Activated naive CD4-positive, alpha-beta T cell treated with anti-CD3 and anti-CD28 coated beads, Interleukin-2, amount 50 U/mL, for 16 hours (primary cell): Measurements from ENCODE around the gene PRR22.
"Not testable (repeated sequence)": the region's sequence is repeated elsewhere in the genome, so short reads cannot be mapped to it uniquely, and the experiment has no call there.

Experiments
- DNase-seq: peaks from one replicate; pipeline ENCODE4 v3.0.0-alpha.2; 2020

The PRR22 gene

GRCh38 chr19:5790559-5791520 is 6.3 kb upstream of the PRR22 start, which contains the start of gene DUS3L:
DUS3L (minus strand) TSS chr19:5791163; CDS start chr19:5791141, 22 bp downstream.
- peak; percentile 95 for DNase-seq

DNA sequence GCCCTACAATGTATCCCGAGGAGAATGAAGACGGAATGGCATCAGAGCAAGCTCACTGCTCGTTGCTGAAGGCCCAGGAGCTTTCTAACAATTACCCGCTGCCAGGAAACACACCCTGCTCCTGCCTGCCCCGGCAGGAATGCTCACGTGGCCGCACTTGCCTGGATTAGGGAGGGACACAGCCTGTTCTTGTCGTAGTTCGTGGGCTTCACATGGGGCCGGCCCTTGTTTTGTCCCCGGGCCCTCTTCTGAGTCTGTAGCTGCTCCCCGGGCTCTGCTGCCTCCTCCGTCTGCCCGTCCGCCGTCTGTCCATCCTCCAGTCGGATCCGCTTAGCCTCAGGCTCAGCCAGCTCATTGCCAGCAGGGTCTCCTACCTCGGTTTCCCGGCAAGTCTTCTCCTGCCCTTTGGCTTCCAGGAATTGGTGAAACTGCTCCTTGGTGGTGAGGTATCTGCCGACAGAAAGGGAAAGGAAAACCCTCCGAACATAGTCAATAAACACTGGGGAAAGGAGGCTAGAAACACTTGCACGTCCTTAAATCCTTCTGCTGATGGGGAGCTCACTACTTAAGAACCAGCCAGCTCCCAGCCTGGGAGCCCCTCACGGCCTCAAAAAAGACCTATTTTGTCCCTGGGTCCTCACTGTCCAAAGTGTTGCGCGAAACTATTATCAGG is 5.5 kb upstream of the PRR22 start:
- DNase-seq = no peak

DNA sequence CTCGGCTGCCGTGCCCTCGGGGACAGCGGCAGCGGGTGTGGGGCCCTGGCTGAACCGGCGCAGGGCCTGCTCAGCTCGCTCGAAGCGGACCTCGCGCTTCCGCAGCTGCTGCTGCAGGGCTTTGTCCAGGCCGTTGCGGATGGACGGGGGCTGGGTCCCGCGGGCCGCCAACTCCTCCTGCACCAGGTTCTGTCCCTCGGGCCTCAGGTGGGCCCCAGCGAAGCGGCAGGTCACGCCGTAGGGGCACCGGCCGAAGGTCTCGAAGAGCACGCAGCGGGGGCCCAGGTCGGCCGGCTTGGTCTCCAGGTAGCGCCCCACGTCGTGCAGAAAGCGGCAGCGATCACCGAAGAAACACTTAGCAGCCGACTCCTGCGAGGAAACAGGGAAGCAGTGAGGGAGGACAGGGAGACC is 4.8 kb upstream of the PRR22 start:
- no peak for DNase-seq

- DNase-seq = no peak
Measured at GRCh38 chr19:5788422-5788821, 3.9 kb upstream of the PRR22 start.

- DNase-seq = no peak
Measured at GRCh38 chr19:5787409-5788182, 3.0 kb upstream of the PRR22 start.

DNA sequence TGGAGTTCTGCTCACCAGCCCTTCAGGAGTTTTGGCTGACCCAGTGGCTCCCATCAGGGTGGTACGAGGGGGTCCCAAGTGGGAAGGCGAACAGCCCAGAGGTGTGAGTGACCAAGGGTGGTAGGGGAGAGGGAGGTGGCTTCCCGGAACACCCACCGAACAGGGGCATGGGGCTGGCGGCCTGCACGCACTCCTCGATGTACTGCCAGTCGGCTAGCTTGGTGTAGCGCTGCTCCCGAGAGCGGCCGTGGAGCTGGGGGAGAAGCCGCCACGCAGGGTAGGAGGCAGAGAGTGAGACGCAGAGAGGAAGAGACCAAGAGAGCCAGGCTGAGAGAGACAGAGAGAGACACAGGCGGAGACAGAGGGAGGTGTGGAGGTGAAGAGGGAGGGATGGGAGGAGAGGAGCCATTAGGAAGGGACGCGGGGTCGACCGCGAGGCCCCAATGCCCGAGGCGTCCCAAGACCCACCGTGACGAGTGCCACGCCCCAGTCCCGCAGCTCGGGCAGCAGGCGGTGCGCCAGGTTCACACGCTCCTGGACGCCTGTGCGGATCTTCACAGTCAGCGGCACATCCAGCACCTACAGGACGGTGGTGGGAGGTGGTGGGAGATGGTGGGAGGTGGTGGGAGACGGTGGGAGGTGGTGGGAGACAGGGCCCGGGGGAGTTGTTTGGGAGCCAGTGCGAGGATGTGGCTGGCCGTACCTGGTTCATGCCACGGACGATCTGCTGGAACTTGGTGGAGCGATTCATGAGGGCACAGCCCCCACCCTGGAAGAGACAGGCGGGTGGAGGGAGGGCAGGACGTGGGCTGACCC is 2.3 kb upstream of the PRR22 start:
- DNase-seq = no peak

DNA sequence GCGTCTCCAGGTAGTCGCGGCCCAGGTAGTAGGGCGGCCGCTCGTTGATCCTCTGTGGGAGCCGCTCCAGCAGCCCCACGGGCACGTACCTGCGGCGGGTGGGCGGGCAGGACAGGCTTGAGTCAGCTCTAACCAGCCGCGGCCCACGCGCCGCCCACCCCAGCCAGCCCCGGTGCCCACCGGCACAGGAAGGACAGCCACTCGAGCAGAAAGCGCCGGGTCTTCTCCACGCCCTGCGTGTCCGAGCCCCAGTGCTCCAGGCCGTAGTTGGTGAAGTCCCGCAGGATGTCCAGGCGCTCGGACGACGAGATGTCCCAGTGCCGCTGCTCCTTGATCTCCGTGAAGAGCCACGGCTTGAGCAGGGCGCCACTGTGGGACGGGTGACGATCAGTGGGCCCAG is 877 bp upstream of the PRR22 start:
- no peak for DNase-seq

DNA sequence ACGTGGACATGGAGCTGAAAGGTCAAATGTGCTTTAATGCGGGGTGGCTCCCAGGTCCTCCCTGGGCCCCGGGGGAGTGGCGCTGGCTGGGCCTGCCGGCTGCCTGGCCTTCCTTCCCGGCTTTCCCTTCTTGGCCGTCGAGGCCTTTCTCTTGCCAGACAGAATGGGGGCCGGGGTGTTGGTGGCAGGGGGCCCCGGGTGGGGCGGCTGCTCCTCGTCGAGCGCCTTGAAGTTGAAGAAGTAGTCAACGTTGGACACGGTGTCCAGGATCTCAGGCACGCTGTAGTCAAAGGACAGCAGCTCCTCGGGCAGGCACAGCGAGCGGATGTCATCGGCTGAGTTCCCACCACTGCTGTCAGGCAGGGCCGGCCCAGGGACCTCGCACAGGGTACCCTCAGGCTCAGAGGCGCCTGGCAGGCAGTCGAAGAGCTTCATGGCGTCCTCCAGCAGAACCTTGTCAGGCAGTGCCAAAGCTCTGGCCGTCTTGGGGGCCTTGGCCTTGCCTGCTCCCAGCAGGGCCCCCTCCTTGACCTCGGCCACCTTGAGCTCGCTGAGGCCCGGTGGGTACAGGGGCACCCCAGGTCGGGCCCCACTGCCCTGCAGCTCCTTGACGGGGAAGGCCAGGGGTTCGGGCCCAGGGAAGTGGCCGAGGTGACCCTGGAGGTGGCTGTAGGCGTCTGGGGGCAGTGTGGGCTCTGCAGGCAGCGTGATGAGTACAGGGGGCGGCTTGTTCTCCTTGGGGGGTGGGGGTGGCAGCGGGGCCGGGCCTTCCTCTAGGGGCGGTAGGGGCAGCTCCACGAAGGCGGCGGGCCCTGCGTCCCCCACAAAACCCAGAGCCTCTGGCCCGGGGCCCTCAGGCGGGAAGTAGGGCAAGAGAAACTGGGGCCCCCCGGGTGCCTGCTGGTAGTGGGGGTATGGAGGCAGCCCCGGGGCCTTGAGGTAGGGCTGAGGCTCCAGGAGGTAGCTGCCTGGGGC is 1.3 kb downstream of the PRR22 start:
- no peak for DNase-seq

- DNase-seq = no peak
Measured at GRCh38 chr19:5782322-5782721, 2.2 kb downstream of the PRR22 start.

- not testable (repeated sequence) for DNase-seq
Measured at GRCh38 chr19:5780916-5781315, 3.6 kb downstream of the PRR22 start.

GRCh38 chr19:5778402-5778801 is 6.1 kb downstream of the PRR22 start:
- no peak for DNase-seq

- DNase-seq = no peak
Measured at GRCh38 chr19:5775668-5776309, 8.8 kb downstream of the PRR22 start.

DNA sequence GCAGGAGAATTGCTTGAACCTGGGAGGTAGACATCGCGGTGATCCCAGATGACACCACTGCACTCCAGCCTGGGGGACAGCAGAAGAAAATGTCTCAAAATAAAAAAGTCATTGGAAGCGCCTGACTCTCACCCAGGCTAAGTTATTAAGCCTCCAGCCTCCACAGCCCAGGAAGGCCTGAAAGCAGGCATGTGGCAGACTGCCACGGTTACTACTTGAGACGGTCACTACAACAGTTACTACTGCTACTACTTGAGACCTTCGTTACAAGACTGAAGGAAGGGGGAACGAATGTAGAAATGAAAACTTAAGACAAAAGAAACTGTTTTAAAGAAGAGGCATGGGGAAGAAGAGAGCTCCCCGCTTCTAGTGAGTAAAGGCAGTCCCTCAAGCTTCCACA is 9.6 kb downstream of the PRR22 start:
- DNase-seq = no peak

GRCh38 chr19:5773276-5773675 is 11.3 kb downstream of the PRR22 start:
- no peak for DNase-seq

GRCh38 chr19:5772416-5772815 is 12.1 kb downstream of the PRR22 start:
- DNase-seq = no peak

DNA sequence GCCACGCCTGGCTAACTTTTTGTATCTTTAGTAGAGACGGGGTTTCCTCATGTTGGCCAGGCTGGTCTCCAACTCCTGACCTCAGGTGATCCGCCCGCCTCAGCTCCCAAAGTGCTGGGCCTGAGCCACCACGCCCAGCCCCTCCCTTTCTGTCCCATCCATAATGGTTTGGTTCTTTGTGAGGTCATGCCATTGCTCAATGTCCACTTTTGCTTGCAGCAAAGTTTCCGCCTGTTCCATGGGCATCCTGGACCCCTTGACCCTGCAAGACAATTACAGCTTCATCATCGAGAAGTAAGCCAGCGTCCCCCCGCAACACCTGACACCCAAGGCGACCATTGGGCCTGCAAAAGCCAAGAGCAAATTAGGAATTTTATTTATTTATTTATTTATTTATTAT is 16.6 kb downstream of the PRR22 start:
- DNase-seq = no peak

GRCh38 chr19:5765220-5765619 is 19.3 kb downstream of the PRR22 start:
- DNase-seq = no peak

GRCh38 chr19:5762608-5763217 is 21.8 kb downstream of the PRR22 start:
- no peak for DNase-seq

- DNase-seq = no peak
Measured at GRCh38 chr19:5753743-5754142, 30.8 kb downstream of the PRR22 start.

DNA sequence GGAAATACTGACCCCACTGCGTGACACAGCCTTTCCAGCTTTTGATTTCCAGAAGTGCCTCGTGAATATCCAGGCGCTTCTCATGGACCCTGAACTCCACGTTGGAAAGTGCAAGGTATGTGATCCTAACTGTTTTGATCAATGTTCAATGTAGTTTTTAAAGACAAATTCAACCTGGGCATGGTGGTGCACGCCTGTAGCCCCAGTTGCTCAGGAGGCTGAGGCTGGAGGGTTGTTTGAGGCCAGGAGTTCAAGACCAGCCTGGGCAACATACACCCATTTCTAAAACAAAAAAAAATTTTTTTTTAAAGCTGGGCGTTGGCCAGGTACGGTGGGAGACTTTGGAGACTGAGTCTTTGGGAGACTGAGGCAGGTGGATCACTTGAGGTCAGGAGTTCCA is 32.8 kb downstream of the PRR22 start:
- DNase-seq = no peak
